DND-41 (cell line): Measurements from ENCODE around the gene SMIM17.

Source experiments
- ATAC-seq: fragments of 200-7000 bp; cut with Tn5 transposase; 3 replicates; pipeline ENCODE4 v1.9.1; 2021; ENCODE audit warnings: low read depth; ENCODE audit not compliant: insufficient read depth
- DNase-seq: peaks from one replicate; pipeline ENCODE4 v3.0.0-alpha.2; 2020
- H2AFZ ChIP-seq: 2 replicates; pipeline ENCODE4 v1.6.0; 2012; ENCODE audit warnings: low read depth, low read length
- H3K27ac ChIP-seq: 2 replicates; pipeline ENCODE4 v1.5.1; 2012; ENCODE audit warnings: low read length, inconsistent platforms
- H3K27me3 ChIP-seq: fragments of 200-600 bp; sonication (generic); 2 replicates; pipeline ENCODE4 v1.6.0; 2012; ENCODE audit warnings: low read length, mild to moderate bottlenecking, inconsistent platforms; ENCODE audit not compliant: insufficient read depth, poor library complexity
- H3K36me3 ChIP-seq: 2 replicates; pipeline ENCODE4 v1.5.1; 2012; ENCODE audit warnings: low read length, inconsistent platforms; ENCODE audit not compliant: insufficient read depth
- H3K4me1 ChIP-seq: 2 replicates; pipeline ENCODE4 v1.5.1; 2012; ENCODE audit warnings: mild to moderate bottlenecking, low read length; ENCODE audit not compliant: insufficient read depth
- H3K4me2 ChIP-seq: 2 replicates; pipeline ENCODE4 v1.6.0; 2012; ENCODE audit warnings: mild to moderate bottlenecking, moderate library complexity, low read length, inconsistent platforms; ENCODE audit not compliant: insufficient read depth
- H3K4me3 ChIP-seq, 2 experiments: fragments of 200-600 bp in 1 of 2; shearing (Covaris generic) in 1 of 2; 2 replicates each; pipeline ENCODE4 v1.5.1; 2012 to 2016; ENCODE audit warnings: inconsistent platforms in 2 of 2, low read length in 2 of 2, mild to moderate bottlenecking in 2 of 2, low read depth in 1 of 2, moderate library complexity in 1 of 2
- H3K79me2 ChIP-seq: 2 replicates; pipeline ENCODE4 v1.6.0; 2012; ENCODE audit warnings: low read length, inconsistent platforms; ENCODE audit not compliant: insufficient read depth
- H3K9ac ChIP-seq: 2 replicates; pipeline ENCODE4 v1.6.0; 2012; ENCODE audit warnings: low read depth, mild to moderate bottlenecking, inconsistent platforms, low read length, moderate library complexity
- H3K9me3 ChIP-seq: 2 replicates; pipeline ENCODE4 v1.5.1; 2012; ENCODE audit warnings: low read length, moderate library complexity, mild to moderate bottlenecking, inconsistent platforms; ENCODE audit not compliant: insufficient read depth, severe bottlenecking
- H4K20me1 ChIP-seq: 2 replicates; pipeline ENCODE4 v1.6.0; 2012; ENCODE audit warnings: low read length; ENCODE audit not compliant: insufficient read depth
- CTCF ChIP-seq: IDR thresholded peaks from 2 replicates; pipeline ENCODE4 v1.5.1; 2012; ENCODE audit warnings: borderline replicate concordance, low read length, moderate library complexity, mild to moderate bottlenecking; ENCODE audit not compliant: poor library complexity, severe bottlenecking; ENCODE audit errors: extremely low read depth
- EZH2 ChIP-seq: IDR thresholded peaks from 3 replicates; pipeline ENCODE4 v1.6.1; 2012; ENCODE audit warnings: borderline replicate concordance, low read depth, mild to moderate bottlenecking, moderate library complexity, low read length, inconsistent platforms; ENCODE audit not compliant: severe bottlenecking

SMIM17 gene

GRCh38 chr19:56661248-56661647 is 18.3 kb downstream of the SMIM17 start:
- H2AFZ ChIP-seq: no peak overlapping the region
- DNase-seq: no peak
- no peaks in the 10 kb centered on the region for H3K4me1 ChIP-seq
- no peak overlapping the region for H3K27ac ChIP-seq
- no peak overlapping the region for H3K4me2 ChIP-seq
- no peak for ATAC-seq
- H3K79me2 ChIP-seq: no peaks in the 10 kb centered on the region
- no peak overlapping the region for H3K9ac ChIP-seq
- no peaks in the 10 kb centered on the region for H3K27me3 ChIP-seq
- no peak overlapping the region for H3K4me3 ChIP-seq
- TF ChIP-seq EZH2 (no peak), CTCF (no peak)
- H4K20me1 ChIP-seq: no peaks in the 10 kb centered on the region
- H3K36me3 ChIP-seq: no peaks in the 10 kb centered on the region
- H3K9me3 ChIP-seq: peaks cover 5% of the 10 kb centered on the region

GRCh38 chr19:56663931-56664500 is 21.1 kb downstream of the SMIM17 start:
- Histone ChIP-seq H4K20me1 (no peaks in the 10 kb centered on the region), H3K9ac (no peak overlapping the region), H2AFZ (no peak overlapping the region), H3K27ac (no peak overlapping the region), H3K79me2 (no peaks in the 10 kb centered on the region), H3K4me3 (no peak overlapping the region), H3K9me3 (peaks cover 5% of the 10 kb centered on the region), H3K27me3 (no peaks in the 10 kb centered on the region), H3K36me3 (no peaks in the 10 kb centered on the region), H3K4me2 (no peak overlapping the region), H3K4me1 (no peaks in the 10 kb centered on the region)
- TF ChIP-seq EZH2: no peak
- no peak for TF ChIP-seq CTCF
- no peak for ATAC-seq
- DNase-seq: no peak

GRCh38 chr19:56664511-56664910 is 21.6 kb downstream of the SMIM17 start:
- ATAC-seq (no peak), DNase-seq (no peak)
- Histone ChIP-seq H3K4me2 (no peak overlapping the region), H2AFZ (no peak overlapping the region), H3K9ac (no peak overlapping the region), H3K79me2 (no peaks in the 10 kb centered on the region), H4K20me1 (no peaks in the 10 kb centered on the region), H3K9me3 (peaks cover 5% of the 10 kb centered on the region), H3K36me3 (no peaks in the 10 kb centered on the region), H3K27me3 (no peaks in the 10 kb centered on the region), H3K27ac (no peak overlapping the region), H3K4me3 (no peak overlapping the region), H3K4me1 (no peaks in the 10 kb centered on the region)
- TF ChIP-seq EZH2 (no peak), CTCF (no peak)
